H1 (cell line): ENCODE measurements around the gene CARF. TPM values are rescaled to one million over a fixed set of nuclear protein-coding genes. Genes with fewer than 3 reads are reported as not detected.

Source experiments
- CTCF ChIA-PET: fragments of 300-600 bp; sonication (Branson Sonifier 250); formaldehyde crosslinking; loops from one replicate; lab custom pipeline; 2021; ENCODE audit not compliant: partially characterized antibody; lab: Charles Lee
- POLR2A ChIA-PET: fragments of 300-600 bp; sonication (Branson Sonifier 250); formaldehyde crosslinking; loops from one replicate; lab custom pipeline; 2021; ENCODE audit warnings: inconsistent platforms; ENCODE audit not compliant: partially characterized antibody; lab: Charles Lee
- DNase-seq, 2 experiments: peaks; one replicate each; pipeline versions ENCODE4 v3.0.0 to v3.0.0-alpha.2; 2010 to 2022; ENCODE audit warnings: low spot score in 2 of 2, low read depth in 1 of 2, mixed read lengths in 1 of 2
- FAIRE-seq: peaks from 2 replicates; lab custom pipeline; 2011; peaks lifted over from hg19 to GRCh38; lab: Jason Lieb, UNC
- H2AFZ ChIP-seq: 2 replicates; pipeline ENCODE4 v1.8.1; 2012; ENCODE audit warnings: low read length, inconsistent platforms
- H2AK5ac ChIP-seq: 2 replicates; pipeline ENCODE4 v1.6.1; 2013; ENCODE audit warnings: low read depth, low read length
- H2BK120ac ChIP-seq: replicated peaks from 2 replicates; pipeline ENCODE3; 2013; ENCODE audit warnings: low read depth, low read length, inconsistent platforms
- H2BK12ac ChIP-seq: 2 replicates; pipeline ENCODE4 v1.6.1; 2013; ENCODE audit warnings: low read depth, low read length
- H2BK15ac ChIP-seq: 2 replicates; pipeline ENCODE4 v1.6.1; 2013; ENCODE audit warnings: low read length
- H2BK20ac ChIP-seq: 2 replicates; pipeline ENCODE4 v1.6.1; 2013; ENCODE audit warnings: low read length
- H2BK5ac ChIP-seq: 2 replicates; pipeline ENCODE4 v1.6.1; 2013; ENCODE audit warnings: low read depth, low read length
- H3K14ac ChIP-seq: 2 replicates; pipeline ENCODE4 v1.6.1; 2013; ENCODE audit warnings: inconsistent platforms; ENCODE audit not compliant: insufficient read length
- H3K18ac ChIP-seq: 2 replicates; pipeline ENCODE4 v1.6.1; 2013; ENCODE audit warnings: low read length; ENCODE audit errors: extremely low read depth
- H3K23ac ChIP-seq: 2 replicates; pipeline ENCODE4 v1.6.1; 2013; ENCODE audit warnings: inconsistent platforms; ENCODE audit not compliant: insufficient read length
- H3K23me2 ChIP-seq: 2 replicates; pipeline ENCODE4 v1.6.1; 2013; ENCODE audit warnings: low read depth, low read length
- H3K27ac ChIP-seq: 2 replicates; pipeline ENCODE4 v1.6.1; 2011; ENCODE audit warnings: low read depth, low read length, inconsistent platforms
- H3K27me3 ChIP-seq, 4 experiments: replicated peaks in 1 of 4; 1 replicate in 1 of 4; 2 replicates in 3 of 4; pipeline versions ENCODE4 v1.6.1 to v1.8.1; 2011 to 2013; ENCODE audit warnings: low read length in 3 of 4, mild to moderate bottlenecking in 3 of 4, inconsistent platforms in 2 of 4, mixed read lengths in 2 of 4, moderate library complexity in 1 of 4; ENCODE audit not compliant: control insufficient read depth in 3 of 4, insufficient read depth in 3 of 4; ENCODE audit errors: extremely low read depth in 1 of 4
- H3K36me3 ChIP-seq, 4 experiments: 2 replicates each; pipeline versions ENCODE4 v1.6.1 to v1.8.1; 2011 to 2013; ENCODE audit warnings: mild to moderate bottlenecking in 4 of 4, low read length in 3 of 4, moderate library complexity in 2 of 4, control low read depth in 1 of 4, inconsistent platforms in 1 of 4; ENCODE audit not compliant: insufficient read depth in 4 of 4, control insufficient read depth in 2 of 4
- H3K4ac ChIP-seq: replicated peaks from 2 replicates; pipeline ENCODE3; 2013; ENCODE audit warnings: low read length, low read depth, mixed read lengths, inconsistent platforms; ENCODE audit not compliant: insufficient read length
- H3K4me1 ChIP-seq, 4 experiments: replicated peaks in 1 of 4; 1 replicate in 1 of 4; 2 replicates in 3 of 4; pipeline versions ENCODE4 v1.6.1 to v1.8.1; 2011 to 2013; ENCODE audit warnings: low read length in 3 of 4, inconsistent platforms in 2 of 4, mixed read lengths in 1 of 4; ENCODE audit not compliant: insufficient read depth in 4 of 4, control insufficient read depth in 3 of 4
- H3K4me2 ChIP-seq, 2 experiments: 2 replicates each; pipeline versions ENCODE4 v1.6.1 to v1.8.1; 2011 to 2013; ENCODE audit warnings: low read depth in 2 of 2, low read length in 2 of 2, control low read depth in 1 of 2, inconsistent platforms in 1 of 2, mild to moderate bottlenecking in 1 of 2; ENCODE audit not compliant: insufficient read depth in 1 of 2
- H3K4me3 ChIP-seq, 4 experiments: fragments of 200-600, 300-600 bp in 1 of 4; sonication (generic), shearing (Covaris generic), sonication (Bioruptor Twin) in 1 of 4; 2 replicates each; pipeline versions ENCODE4 v1.5.1 to v1.8.1; 2011 to 2016; ENCODE audit warnings: low read length in 4 of 4, low read depth in 3 of 4, control low read depth in 2 of 4, inconsistent platforms in 2 of 4, mild to moderate bottlenecking in 2 of 4, mixed read lengths in 1 of 4, moderate library complexity in 1 of 4; ENCODE audit not compliant: insufficient read depth in 2 of 4; ENCODE audit errors: extremely low read depth in 1 of 4
- H3K56ac ChIP-seq: replicated peaks from 2 replicates; pipeline ENCODE3; 2013; ENCODE audit warnings: low read depth, mild to moderate bottlenecking, mixed read lengths, low read length, inconsistent platforms; ENCODE audit not compliant: insufficient read length
- H3K79me1 ChIP-seq: 2 replicates; pipeline ENCODE4 v1.6.1; 2013; ENCODE audit warnings: low read depth, low read length, control low read depth
- H3K79me2 ChIP-seq, 2 experiments: 2 replicates each; pipeline versions ENCODE4 v1.6.1 to v1.8.1; 2012 to 2013; ENCODE audit warnings: low read length in 2 of 2, mild to moderate bottlenecking in 2 of 2, inconsistent platforms in 1 of 2; ENCODE audit not compliant: insufficient read depth in 2 of 2, control insufficient read depth in 1 of 2
- H3K9ac ChIP-seq, 4 experiments: replicated peaks in 1 of 4; 1 replicate in 1 of 4; 2 replicates in 3 of 4; pipeline versions ENCODE4 v1.6.1 to v1.8.1; 2011 to 2013; ENCODE audit warnings: low read depth in 3 of 4, low read length in 3 of 4, control low read depth in 2 of 4, mild to moderate bottlenecking in 2 of 4, moderate library complexity in 2 of 4, inconsistent platforms in 1 of 4; ENCODE audit errors: extremely low read depth in 1 of 4
- H3K9me3 ChIP-seq, 2 experiments: 2 replicates each; pipeline versions ENCODE4 v1.6.1 to v1.8.1; 2012 to 2013; ENCODE audit warnings: mild to moderate bottlenecking in 2 of 2, moderate library complexity in 2 of 2, control low read depth in 1 of 2, inconsistent platforms in 1 of 2, low read depth in 1 of 2, low read length in 1 of 2, mixed read lengths in 1 of 2; ENCODE audit not compliant: insufficient read depth in 2 of 2
- H4K20me1 ChIP-seq, 2 experiments: replicated peaks in 1 of 2; 2 replicates each; pipeline versions ENCODE3 to v1.8.1; 2011 to 2013; ENCODE audit warnings: inconsistent platforms in 2 of 2, low read length in 2 of 2, mild to moderate bottlenecking in 1 of 2; ENCODE audit not compliant: insufficient read depth in 2 of 2, control insufficient read depth in 1 of 2
- H4K5ac ChIP-seq: 2 replicates; pipeline ENCODE4 v1.6.1; 2013; ENCODE audit warnings: low read length, low read depth, mixed read lengths, inconsistent platforms; ENCODE audit not compliant: insufficient read length
- H4K8ac ChIP-seq: 2 replicates; pipeline ENCODE4 v1.8.0; 2013; ENCODE audit warnings: mild to moderate bottlenecking, moderate library complexity, low read length, inconsistent platforms; ENCODE audit not compliant: insufficient read depth; ENCODE audit errors: extremely low read depth
- H4K91ac ChIP-seq: replicated peaks from 2 replicates; pipeline ENCODE3; 2013; ENCODE audit warnings: low read length, mixed read lengths, inconsistent platforms; ENCODE audit not compliant: insufficient read length
- GTF2F1 ChIP-seq: IDR thresholded peaks from 2 replicates; pipeline ENCODE4 v1.6.1; 2012; ENCODE audit warnings: low read depth, low read length, improper control_type of control experiment, borderline replicate concordance
- RXRA ChIP-seq: IDR thresholded peaks from 2 replicates; pipeline ENCODE4 v1.6.1; 2011; ENCODE audit warnings: low read depth, mild to moderate bottlenecking, low read length, moderate library complexity; ENCODE audit not compliant: insufficient read depth
- TAF1 ChIP-seq: IDR thresholded peaks from 2 replicates; pipeline ENCODE4 v1.6.1; 2011; ENCODE audit warnings: mild to moderate bottlenecking, low read depth, low read length
- WGBS, 2 experiments: shearing (Covaris generic) in 1 of 2; methylation state at CpG; one replicate each; pipeline versions ENCODE4 v1.1.6 to v1.1.7; 2013 to 2015; ENCODE audit warnings: low lambda C conversion rate in 2 of 2, mixed read lengths in 2 of 2, inconsistent platforms in 1 of 2, low coverage in 1 of 2, missing lambda C conversion rate in 1 of 2; ENCODE audit not compliant: insufficient replicate concordance in 2 of 2, insufficient coverage in 1 of 2, insufficient read length in 1 of 2; ENCODE audit errors: extremely low coverage in 1 of 2, missing lambda C conversion rate in 1 of 2; 5-methylcytosine and 5-hydroxymethylcytosine counted together
- polyA plus RNA-seq, 7 experiments: library from polyadenylated mRNA; depleted of rRNA in 3 of 7; stranded (reverse) in 5 of 7; unstranded in 2 of 7; fragments of >200 nt in 5 of 7; fragments of 200-250 nt in 2 of 7; gene quantifications; 1 replicate in 5 of 7; 2 replicates in 1 of 7; 4 replicates in 1 of 7; pipeline versions ENCODE4 v1.2.1 to v1.2.3, GENCODE V29; 2011 to 2013; ENCODE audit warnings: missing spikeins in 2 of 7, mixed read lengths in 2 of 7
- total RNA-seq: library from RNA; stranded (reverse); fragmentation: NEBNext Ultra II Directional; extraction: Animal tissue kit (Norgen Biotek cat#: 25700); gene quantifications from 2 replicates; pipeline ENCODE4 v1.2.1, GENCODE V29; 2021

The CARF gene
- total and polyA plus RNA-seq, 2 of the 8 experiments (the other 6 are each of a cell fraction or from before 2014, with no cell fraction given): 2.0 to 2.6 TPM

DNA sequence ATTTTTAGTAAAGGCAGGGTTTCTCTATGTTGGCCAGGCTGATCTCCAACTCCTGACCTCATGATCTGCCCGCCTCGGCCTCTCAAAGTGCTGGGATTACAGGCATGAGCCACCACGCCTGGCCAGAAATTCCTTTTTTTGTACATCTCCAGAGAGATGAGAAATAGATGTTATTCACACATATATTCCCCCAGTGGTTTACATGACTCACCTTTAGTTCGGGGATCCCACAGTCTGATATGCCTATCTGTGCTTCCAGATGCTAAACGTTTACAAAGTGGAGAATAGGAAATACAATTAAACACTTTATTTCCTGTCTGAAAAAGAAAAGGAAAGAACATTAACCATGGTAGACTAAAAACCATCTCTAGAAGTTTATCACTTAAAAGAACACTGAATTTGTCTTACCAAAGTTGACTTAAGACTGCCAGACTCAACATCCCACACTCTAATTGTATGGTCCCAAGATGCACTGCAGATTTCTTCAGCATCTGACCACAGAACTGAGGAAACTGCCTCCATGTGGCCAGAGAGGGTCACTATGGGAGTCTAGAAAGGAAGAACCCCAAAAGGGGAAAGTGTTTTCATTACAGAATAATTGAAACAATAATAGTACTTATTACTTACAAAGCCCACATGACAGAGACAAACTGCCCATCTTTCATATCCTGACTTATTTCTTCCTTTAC, 27.9 kb upstream of the CARF start:
- peak; percentile 39 for FAIRE-seq

More for the DNA sequence above, 27.9 kb upstream of the CARF start:
- H3K79me2 ChIP-seq: no peaks in the 10 kb centered on the region
- no peak overlapping the region for H3K4me2 ChIP-seq
- H3K36me3 ChIP-seq: peaks cover 11 to 73% (median 37%) of the 10 kb centered on the region in 4 experiments
- no peak overlapping the region for H3K14ac ChIP-seq
- H4K8ac ChIP-seq: no peak overlapping the region
- H3K56ac ChIP-seq: no peak overlapping the region
- H3K27ac ChIP-seq: no peak overlapping the region
- H3K9ac ChIP-seq: no peak overlapping the region
- CTCF ChIA-PET: interaction anchor here (0.9 to 1.3 kb wide), 4 partner anchors 14 to 310 kb away, joined by 3 read pairs; no protein-coding TSS in a partner anchor
- DNase-seq: no peak
- H2AK5ac ChIP-seq: no peak overlapping the region
- no peak overlapping the region for H2BK20ac ChIP-seq
- H3K79me1 ChIP-seq: no peaks in the 10 kb centered on the region
- no peak overlapping the region for H2BK120ac ChIP-seq
- H3K4me3 ChIP-seq: no peak overlapping the region
- H4K91ac ChIP-seq: no peak overlapping the region
- no peak overlapping the region for H3K18ac ChIP-seq
- H3K4me1 ChIP-seq: no peaks in the 10 kb centered on the region
- no peaks in the 10 kb centered on the region for H3K27me3 ChIP-seq
- no peaks in the 10 kb centered on the region for H3K9me3 ChIP-seq
- WGBS, 2 experiments: 80% methylated on average over 5 of the region's 5 CpGs; no CpG with 5 or more reads in 1 of the 2 experiments
- POLR2A ChIA-PET: no interaction called here
- H4K5ac ChIP-seq: no peak overlapping the region
- no peak overlapping the region for H2BK5ac ChIP-seq
- no peak overlapping the region for H3K23ac ChIP-seq
- H3K4ac ChIP-seq: no peak overlapping the region
- H2BK15ac ChIP-seq: no peak overlapping the region
- no peak overlapping the region for H2BK12ac ChIP-seq
- H3K23me2 ChIP-seq: no peaks in the 10 kb centered on the region
- TF ChIP-seq TAF1: no peak
- TF ChIP-seq RXRA: no peak
- TF ChIP-seq GTF2F1: no peak
- H4K20me1 ChIP-seq: peaks cover 1% of the 10 kb centered on the region in 2 experiments
- H2AFZ ChIP-seq: no peak overlapping the region
